EL (cell line): Measurements from ENCODE around the gene ANKS3.

Experiments used
- DNase-seq: peaks from one replicate; pipeline ENCODE4 v3.0.0-alpha.2; 2016

Gene ANKS3

GRCh38 chr16:4724661-4725270, 9.3 kb downstream of the ANKS3 start:
- no peak for DNase-seq

- no peak for DNase-seq
Observed at GRCh38 chr16:4723071-4723767, 10.9 kb downstream of the ANKS3 start.

- no peak for DNase-seq
Observed at GRCh38 chr16:4718466-4718865, 15.6 kb downstream of the ANKS3 start.

GRCh38 chr16:4714996-4715395, 19.1 kb downstream of the ANKS3 start:
- no peak for DNase-seq

GRCh38 chr16:4713663-4714501, 20.2 kb downstream of the ANKS3 start:
- no peak for DNase-seq

- DNase-seq, result no peak
Observed at GRCh38 chr16:4709481-4709880, 24.6 kb downstream of the ANKS3 start.

GRCh38 chr16:4706871-4707270, 27.2 kb downstream of the ANKS3 start:
- DNase-seq, result no peak

- no peak for DNase-seq
Observed at GRCh38 chr16:4704913-4705312, 29.2 kb downstream of the ANKS3 start.

GRCh38 chr16:4704491-4704890, 29.6 kb downstream of the ANKS3 start:
- no peak for DNase-seq

GRCh38 chr16:4703906-4704305, 30.2 kb downstream of the ANKS3 start:
- DNase-seq, result no peak

GRCh38 chr16:4702466-4702808, 31.6 kb downstream of the ANKS3 start:
- no peak for DNase-seq

- DNase-seq, result no peak
Observed at GRCh38 chr16:4701791-4702465, 32.1 kb downstream of the ANKS3 start.

GRCh38 chr16:4700997-4701743, 32.9 kb downstream of the ANKS3 start:
- no peak for DNase-seq

GRCh38 chr16:4700380-4700996, 33.6 kb downstream of the ANKS3 start:
- DNase-seq, result no peak

GRCh38 chr16:4699046-4699556, 35.0 kb downstream of the ANKS3 start:
- DNase-seq, result no peak

GRCh38 chr16:4698321-4699045, 35.6 kb downstream of the ANKS3 start:
- DNase-seq, result no peak

- DNase-seq, result no peak
Observed at GRCh38 chr16:4697848-4698291, 36.2 kb downstream of the ANKS3 start.

- no peak for DNase-seq
Observed at GRCh38 chr16:4696905-4697847, 36.9 kb downstream of the ANKS3 start.

- no peak for DNase-seq
Observed at GRCh38 chr16:4696172-4696904, 37.7 kb downstream of the ANKS3 start.
